ENCODE results near the gene BBS9.

BBS9 gene

DNA sequence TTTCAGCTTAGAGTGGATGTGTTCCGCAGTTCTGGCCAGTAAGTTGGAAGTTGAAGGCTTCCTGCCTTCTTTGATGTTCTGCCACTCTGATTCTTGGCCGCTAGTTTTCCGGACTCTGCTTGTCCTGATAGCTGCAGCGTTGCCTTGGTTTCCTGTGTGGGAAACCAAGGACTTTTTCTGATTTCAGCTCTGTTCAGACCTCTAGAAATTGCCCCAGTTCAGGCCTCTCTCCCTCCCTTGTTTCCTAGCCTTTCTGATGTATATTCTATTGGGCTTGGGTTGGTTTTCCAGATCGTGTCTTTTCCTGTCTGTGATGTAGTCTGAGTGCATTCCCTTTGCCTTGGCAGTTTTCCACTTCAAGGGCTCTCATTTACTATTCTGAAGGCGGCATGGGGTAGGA lies 318.7 kb downstream of the BBS9 start:
- no peak overlapping the region for H3K27ac ChIP-seq
- no peak for TF ChIP-seq CTCF (IDR thresholded peaks at IDR 0.05)

- TF ChIP-seq ZFX (IDR thresholded peaks at IDR 0.05; ENCODE audit: borderline replicate concordance) = no peak
- no peak for TF ChIP-seq CTCF (IDR thresholded peaks at IDR 0.05)
- no peak overlapping the region for H3K27ac ChIP-seq
Measured at GRCh38 chr7:33449847-33450246, 320.5 kb downstream of the BBS9 start.

DNA sequence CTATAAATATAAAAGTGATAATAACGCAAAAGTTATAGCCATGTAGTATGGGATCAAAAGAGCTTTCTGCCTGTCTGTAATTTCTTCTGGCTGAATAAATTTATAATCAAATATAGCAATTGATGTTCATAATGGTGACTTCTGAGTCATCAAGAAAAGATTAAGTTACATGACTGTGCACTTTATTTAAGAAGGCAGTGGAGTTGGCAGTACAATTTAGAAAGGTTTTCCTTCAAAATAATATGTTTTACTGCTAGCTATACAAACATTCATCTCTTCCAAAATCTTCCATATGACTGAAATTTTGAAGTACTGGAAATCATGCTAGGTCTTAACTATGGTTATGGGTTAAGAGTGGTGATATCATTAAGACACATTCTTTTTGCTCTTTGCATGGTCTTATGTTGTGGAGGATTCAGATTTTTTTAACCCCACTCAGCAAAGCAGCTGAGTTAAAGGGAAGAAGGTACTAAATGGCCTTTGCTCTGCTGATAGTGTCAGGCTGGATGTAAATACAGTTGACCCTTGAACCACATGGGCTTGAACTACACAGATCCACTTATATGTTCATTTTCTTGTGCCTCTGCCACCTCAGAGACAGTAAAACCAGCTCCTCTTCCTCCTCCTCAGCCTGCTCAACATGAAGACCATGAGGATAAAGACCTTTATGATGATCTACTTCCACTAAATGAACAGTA lies 323.6 kb downstream of the BBS9 start:
- no peak for TF ChIP-seq ZFX (IDR thresholded peaks at IDR 0.05; ENCODE audit: borderline replicate concordance)
- TF ChIP-seq CTCF (IDR thresholded peaks at IDR 0.05) = no peak
- H3K27ac ChIP-seq = no peak overlapping the region

DNA sequence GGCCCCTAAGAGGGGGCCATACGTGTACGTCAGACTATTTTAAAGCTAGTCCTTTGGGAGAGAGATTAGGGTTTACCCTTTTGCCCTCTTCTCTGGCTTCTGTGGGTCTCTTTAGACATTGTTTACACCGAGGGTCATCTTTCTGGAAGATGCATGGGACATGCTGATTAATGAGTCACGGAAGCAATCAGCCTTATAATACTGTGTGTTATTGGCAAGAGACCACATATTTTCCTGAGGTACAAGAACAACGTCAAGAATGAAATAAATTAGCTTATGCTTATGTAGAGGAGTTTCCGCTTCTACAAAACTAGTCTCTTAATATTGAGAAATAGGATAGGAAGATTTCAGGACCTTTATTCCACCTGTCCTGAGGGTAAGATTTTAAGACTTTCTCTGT lies 327.7 kb downstream of the BBS9 start:
- no peak overlapping the region for H3K27ac ChIP-seq
- TF ChIP-seq CTCF (IDR thresholded peaks at IDR 0.05) (no peak), ZFX (IDR thresholded peaks at IDR 0.05; ENCODE audit: borderline replicate concordance) (no peak)

DNA sequence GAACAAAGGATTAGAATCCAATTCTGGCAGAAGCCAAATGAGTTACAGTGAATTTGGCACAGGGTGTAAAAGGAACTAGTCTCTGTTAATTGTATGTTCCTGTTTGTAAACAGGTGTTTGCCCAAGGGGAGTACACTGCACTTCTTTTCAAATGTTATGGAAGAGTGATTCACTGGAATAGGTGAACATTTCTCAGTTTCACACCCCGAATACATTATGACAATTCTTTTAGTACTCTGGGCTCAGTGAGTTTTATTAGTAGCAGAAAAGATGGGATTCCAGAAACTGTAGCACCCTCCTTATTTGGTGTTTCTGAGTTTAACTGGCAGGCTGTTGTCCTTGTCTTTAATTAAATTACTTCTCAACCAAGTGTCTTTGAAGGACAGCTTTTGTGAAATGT lies 329.2 kb downstream of the BBS9 start:
- H3K27ac ChIP-seq = no peak overlapping the region
- TF ChIP-seq ZFX (IDR thresholded peaks at IDR 0.05; ENCODE audit: borderline replicate concordance) (no peak), CTCF (IDR thresholded peaks at IDR 0.05) (no peak)

DNA sequence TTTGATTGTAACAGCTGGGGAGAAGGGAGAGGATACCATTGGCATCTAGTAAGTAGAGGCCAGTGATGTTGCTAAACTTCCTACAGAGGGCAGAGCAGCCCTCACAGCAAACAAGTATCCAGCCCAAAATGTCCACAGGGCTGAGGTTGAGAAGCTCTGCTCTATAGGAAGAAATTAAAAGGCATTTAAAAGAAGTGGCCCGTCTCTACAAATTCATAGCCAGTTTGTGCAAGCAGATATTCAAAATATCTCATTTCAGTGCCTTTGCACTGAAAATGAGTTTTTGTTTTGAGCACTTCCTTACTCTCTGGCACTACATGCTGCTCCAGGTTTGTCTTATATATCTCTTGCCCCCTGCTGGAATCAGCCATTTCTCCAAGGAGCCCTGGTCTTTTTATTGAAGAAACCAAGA lies 330.0 kb downstream of the BBS9 start:
- no peak overlapping the region for H3K27ac ChIP-seq
- no peak for TF ChIP-seq ZFX (IDR thresholded peaks at IDR 0.05; ENCODE audit: borderline replicate concordance)
- peak; percentile 87 for TF ChIP-seq CTCF (IDR thresholded peaks at IDR 0.05)

DNA sequence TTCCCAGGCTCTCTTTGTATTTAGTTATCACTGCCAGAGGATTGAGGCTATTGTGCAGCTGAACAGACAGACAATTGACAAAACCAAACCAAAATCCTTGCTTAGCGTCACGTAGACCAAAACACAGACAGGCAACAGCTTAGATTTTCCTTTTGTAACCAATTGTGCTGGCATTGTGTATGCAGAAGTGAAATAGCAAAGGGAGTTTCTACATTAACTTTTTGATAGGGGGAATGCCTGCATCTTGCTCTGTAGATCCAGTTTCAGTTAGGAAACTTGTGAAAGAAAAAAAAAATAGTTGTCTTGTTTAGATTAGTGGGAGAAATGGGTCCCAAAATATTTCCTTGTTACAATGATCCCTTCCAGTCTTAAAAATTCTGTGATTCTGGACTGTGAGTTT lies 333.8 kb downstream of the BBS9 start:
- no peak for TF ChIP-seq CTCF (IDR thresholded peaks at IDR 0.05)
- no peak for TF ChIP-seq ZFX (IDR thresholded peaks at IDR 0.05; ENCODE audit: borderline replicate concordance)
- no peak overlapping the region for H3K27ac ChIP-seq
